Panc1 (cell line): ENCODE measurements around the gene NEB. TPM values are rescaled to one million over a fixed set of nuclear protein-coding genes. Genes with fewer than 3 reads are reported as not detected.
"Not testable (repeated sequence)": the region's sequence is repeated elsewhere in the genome, so short reads cannot be mapped to it uniquely, and the experiment has no call there.

Source experiments
- ATAC-seq: fragments of 200-7000 bp; cut with Tn5 transposase; 2 replicates; pipeline ENCODE4 v1.9.1; 2020; ENCODE audit warnings: mild to moderate bottlenecking, moderate library complexity
- BruUV-seq: library from RNA; stranded (reverse); fragments of 400-500 nt; replicated peaks from 2 replicates; lab custom pipeline; 2021; lab: Mats Ljungman, UMichigan
- CTCF ChIA-PET: fragments of 300-600 bp; sonication (Branson Sonifier 250); formaldehyde crosslinking; loops from one replicate; lab custom pipeline; 2022; ENCODE audit warnings: antibody characterized with exemption; lab: Charles Lee
- POLR2A ChIA-PET: fragments of 300-600 bp; sonication (Branson Sonifier 250); formaldehyde crosslinking; loops from one replicate; lab custom pipeline; 2022; ENCODE audit warnings: antibody characterized with exemption; lab: Charles Lee
- DNase-seq: peaks from one replicate; pipeline ENCODE4 v3.0.0-alpha.2; 2010; ENCODE audit warnings: low read depth, low spot score
- H3K27ac ChIP-seq: 2 replicates; pipeline ENCODE4 v1.5.1; 2011; ENCODE audit warnings: mild to moderate bottlenecking, low read length, inconsistent platforms
- H3K27me3 ChIP-seq: fragments of 200-500 bp; sonication (Bioruptor generic); 2 replicates; pipeline ENCODE4 v1.6.0; 2014; ENCODE audit warnings: low read length, inconsistent platforms; ENCODE audit not compliant: control insufficient read depth, insufficient read depth
- H3K36me3 ChIP-seq: fragments of 200-500 bp; sonication (Bioruptor generic); 2 replicates; pipeline ENCODE4 v1.5.1; 2014; ENCODE audit warnings: inconsistent platforms, mild to moderate bottlenecking, low read length, moderate library complexity; ENCODE audit not compliant: control insufficient read depth, insufficient read depth
- H3K4me1 ChIP-seq: 2 replicates; pipeline ENCODE4 v1.5.1; 2011; ENCODE audit warnings: inconsistent platforms, mild to moderate bottlenecking, low read length, moderate library complexity; ENCODE audit not compliant: control insufficient read depth, insufficient read depth
- H3K4me3 ChIP-seq, 2 experiments: 2 replicates each; pipeline ENCODE4 v1.5.1; 2011 to 2012; ENCODE audit warnings: low read depth in 2 of 2, low read length in 2 of 2, mild to moderate bottlenecking in 2 of 2, inconsistent platforms in 1 of 2, moderate library complexity in 1 of 2
- H3K9me3 ChIP-seq: fragments of 200-500 bp; sonication (Bioruptor generic); 2 replicates; pipeline ENCODE4 v1.5.1; 2014; ENCODE audit warnings: low read depth, mild to moderate bottlenecking, inconsistent platforms, low read length, moderate library complexity; ENCODE audit not compliant: control insufficient read depth, insufficient read depth
- POLR2AphosphoS5 ChIP-seq: IDR thresholded peaks from 2 replicates; pipeline ENCODE4 v1.6.1; 2012; ENCODE audit warnings: mild to moderate bottlenecking, low read depth, low read length, moderate library complexity
- REST ChIP-seq, 2 experiments: IDR thresholded peaks; 2 replicates each; pipeline ENCODE4 v1.6.1; 2011 to 2012; ENCODE audit warnings: low read depth in 2 of 2, control low read depth in 1 of 2, low read length in 1 of 2, mild to moderate bottlenecking in 1 of 2, moderate library complexity in 1 of 2; ENCODE audit not compliant: insufficient read depth in 1 of 2
- SIN3A ChIP-seq: IDR thresholded peaks from 2 replicates; pipeline ENCODE4 v1.6.1; 2012; ENCODE audit warnings: low read depth, mild to moderate bottlenecking, low read length, moderate library complexity, borderline replicate concordance; ENCODE audit not compliant: insufficient read depth
- TCF7L2 ChIP-seq: IDR thresholded peaks from 2 replicates; pipeline ENCODE4 v1.6.1; 2011; ENCODE audit warnings: mild to moderate bottlenecking, low read depth, low read length, inconsistent platforms
- in situ Hi-C: cut with HindIII; loops from 2 replicates; pipeline ENCODE4 v1.10.0; 2016; ENCODE audit warnings: low sequenced_read_pairs, low pct_unique_long_range_greater_than_20kb
- intact Hi-C: fragments of 100-400 bp; cut with micrococcal nuclease; formaldehyde crosslinking; loops from one replicate; pipeline ENCODE4 v1.10.0; 2022; ENCODE audit not compliant: unreplicated experiment
- total RNA-seq: library from RNA; stranded (reverse); gene quantifications from one replicate; pipeline ENCODE4 v1.2.1, GENCODE V29; 2021; ENCODE audit not compliant: unreplicated experiment
- TF ChIP-seq, protein P1 (sequence below): fragments of 450-650 bp; IDR thresholded peaks from 2 replicates; pipeline ENCODE4 v1.5.1; 2017; ENCODE audit warnings: mild to moderate bottlenecking

Gene NEB
- total RNA-seq, 1 experiment from 2014 or later, result 0.10 TPM

- H3K27me3 ChIP-seq, result peaks cover 12% of the 10 kb centered on the region; the same call in 1 of the 2 replicates
- ATAC-seq (no peak), DNase-seq (no peak)
- H3K9me3 ChIP-seq, result no peaks in the 10 kb centered on the region
- intact Hi-C loops, result no loop called here
- no peak overlapping the region for H3K27ac ChIP-seq
- in situ Hi-C loops, result no loop called here
- H3K4me1 ChIP-seq, result no peaks in the 10 kb centered on the region
- no peak overlapping the region for H3K4me3 ChIP-seq
- no peak for TF ChIP-seq TCF7L2
- TF ChIP-seq, protein P1, sequence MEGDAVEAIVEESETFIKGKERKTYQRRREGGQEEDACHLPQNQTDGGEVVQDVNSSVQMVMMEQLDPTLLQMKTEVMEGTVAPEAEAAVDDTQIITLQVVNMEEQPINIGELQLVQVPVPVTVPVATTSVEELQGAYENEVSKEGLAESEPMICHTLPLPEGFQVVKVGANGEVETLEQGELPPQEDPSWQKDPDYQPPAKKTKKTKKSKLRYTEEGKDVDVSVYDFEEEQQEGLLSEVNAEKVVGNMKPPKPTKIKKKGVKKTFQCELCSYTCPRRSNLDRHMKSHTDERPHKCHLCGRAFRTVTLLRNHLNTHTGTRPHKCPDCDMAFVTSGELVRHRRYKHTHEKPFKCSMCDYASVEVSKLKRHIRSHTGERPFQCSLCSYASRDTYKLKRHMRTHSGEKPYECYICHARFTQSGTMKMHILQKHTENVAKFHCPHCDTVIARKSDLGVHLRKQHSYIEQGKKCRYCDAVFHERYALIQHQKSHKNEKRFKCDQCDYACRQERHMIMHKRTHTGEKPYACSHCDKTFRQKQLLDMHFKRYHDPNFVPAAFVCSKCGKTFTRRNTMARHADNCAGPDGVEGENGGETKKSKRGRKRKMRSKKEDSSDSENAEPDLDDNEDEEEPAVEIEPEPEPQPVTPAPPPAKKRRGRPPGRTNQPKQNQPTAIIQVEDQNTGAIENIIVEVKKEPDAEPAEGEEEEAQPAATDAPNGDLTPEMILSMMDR, result no peak
- TF ChIP-seq POLR2AphosphoS5, result no peak
- POLR2A ChIA-PET, result no interaction called here
- H3K36me3 ChIP-seq, result no peaks in the 10 kb centered on the region
- CTCF ChIA-PET, result no interaction called here
- no TSS peak for BruUV-seq
Measured at GRCh38 chr2:151649400-151649799, 84.9 kb downstream of the NEB start.

DNA sequence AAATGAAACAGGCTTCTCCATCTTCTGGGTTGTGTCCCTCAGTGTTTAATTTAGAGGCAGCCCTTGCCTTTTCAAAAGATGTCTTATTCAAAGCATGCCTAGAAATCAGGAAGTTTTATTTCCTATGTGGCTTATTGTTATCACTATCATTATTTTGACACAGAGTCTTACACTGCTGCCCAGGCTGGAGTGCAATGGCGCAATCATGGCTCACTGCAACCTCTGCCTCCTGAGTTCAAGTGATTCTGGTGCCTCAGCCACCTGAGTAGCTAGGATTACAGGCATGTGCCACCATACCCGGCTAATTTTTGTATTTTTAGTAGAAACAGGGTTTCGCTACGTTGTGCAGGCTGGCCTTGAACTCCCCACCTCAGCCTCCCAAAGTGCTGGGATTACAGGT, 87.8 kb downstream of the NEB start:
- not testable (repeated sequence) for BruUV-seq

GRCh38 chr2:151644580-151644979, 89.7 kb downstream of the NEB start:
- no peak overlapping the region for H3K4me3 ChIP-seq
- no peak overlapping the region for H3K27ac ChIP-seq
- no peak for ATAC-seq
- POLR2A ChIA-PET, result no interaction called here
- in situ Hi-C loops, result no loop called here
- no peak for TF ChIP-seq REST (IDR thresholded peaks at IDR 0.05; ENCODE audit: insufficient read depth in 1 of 2, low read depth in 2 of 2, low read length in 1 of 2)
- TF ChIP-seq SIN3A, result no peak
- TF ChIP-seq POLR2AphosphoS5, result no peak
- TF ChIP-seq TCF7L2, result no peak
- TF ChIP-seq, protein P1, result no peak
- no TSS peak for BruUV-seq
- no peaks in the 10 kb centered on the region for H3K27me3 ChIP-seq
- no peaks in the 10 kb centered on the region for H3K9me3 ChIP-seq
- no peak for DNase-seq
- no peaks in the 10 kb centered on the region for H3K4me1 ChIP-seq
- no peaks in the 10 kb centered on the region for H3K36me3 ChIP-seq
- intact Hi-C loops, result no loop called here
- CTCF ChIA-PET, result no interaction called here

More for the DNA sequence above, 87.8 kb downstream of the NEB start:
- POLR2A ChIA-PET, ATAC-seq, H3K9me3 ChIP-seq, H3K27me3 ChIP-seq, in situ Hi-C loops, H3K4me3 ChIP-seq, H3K4me1 ChIP-seq, CTCF ChIA-PET, H3K36me3 ChIP-seq, H3K27ac ChIP-seq, intact Hi-C loops, DNase-seq: not testable (repeated sequence)

- BruUV-seq, POLR2A ChIA-PET, ATAC-seq, H3K4me1 ChIP-seq, CTCF ChIA-PET, intact Hi-C loops, in situ Hi-C loops, DNase-seq, H3K27me3 ChIP-seq, H3K4me3 ChIP-seq, H3K36me3 ChIP-seq, H3K27ac ChIP-seq, H3K9me3 ChIP-seq: not testable (repeated sequence)
Measured at GRCh38 chr2:151641895-151642294, 92.4 kb downstream of the NEB start.
